ENCODE results near the gene PRKG1.
"Not testable (repeated sequence)": the region's sequence is repeated elsewhere in the genome, so short reads cannot be mapped to it uniquely, and the experiment has no call there.

The PRKG1 gene

GRCh38 chr10:51145375-51145774 lies 71.1 kb downstream of the PRKG1 start:
- 94% methylated on average over 6 of the region's 7 CpGs for WGBS
- Histone ChIP-seq H3K9me3 (ENCODE audit: insufficient read depth, low read depth, low read length) (no peaks in the 10 kb centered on the region), H3K4me1 (ENCODE audit: insufficient read depth, low read length) (no peaks in the 10 kb centered on the region), H3K4me3 (ENCODE audit: low read length) (no peak overlapping the region), H3K9ac (ENCODE audit: low read depth, low read length) (no peak overlapping the region), H3K27me3 (ENCODE audit: insufficient read depth, low read length) (no peaks in the 10 kb centered on the region), H3K36me3 (ENCODE audit: insufficient read depth, low read length) (no peaks in the 10 kb centered on the region), H3K27ac (ENCODE audit: low read depth, low read length) (no peak overlapping the region)

- Histone ChIP-seq H3K9me3 (ENCODE audit: insufficient read depth, low read depth, low read length) (no peaks in the 10 kb centered on the region), H3K9ac (ENCODE audit: low read depth, low read length) (no peak overlapping the region), H3K4me1 (ENCODE audit: insufficient read depth, low read length) (no peaks in the 10 kb centered on the region), H3K36me3 (ENCODE audit: insufficient read depth, low read length) (no peaks in the 10 kb centered on the region), H3K27ac (ENCODE audit: low read depth, low read length) (no peak overlapping the region), H3K27me3 (ENCODE audit: insufficient read depth, low read length) (no peaks in the 10 kb centered on the region), H3K4me3 (ENCODE audit: low read length) (no peak overlapping the region)
- 94% methylated on average over 2 of the region's 2 CpGs for WGBS
Measured at GRCh38 chr10:51147644-51148399, 73.5 kb downstream of the PRKG1 start.

- no peak overlapping the region for H3K9ac ChIP-seq (ENCODE audit: low read depth, low read length)
- H3K4me1 ChIP-seq (ENCODE audit: insufficient read depth, low read length), result peaks cover 4% of the 10 kb centered on the region; the same call in 1 of the 2 replicates
- 96% methylated on average over 4 of the region's 4 CpGs for WGBS
- H3K27me3 ChIP-seq (ENCODE audit: insufficient read depth, low read length), result no peaks in the 10 kb centered on the region
- H3K9me3 ChIP-seq (ENCODE audit: insufficient read depth, low read depth, low read length), result no peaks in the 10 kb centered on the region
- no peak overlapping the region for H3K27ac ChIP-seq (ENCODE audit: low read depth, low read length)
- H3K4me3 ChIP-seq (ENCODE audit: low read length), result no peak overlapping the region
- H3K36me3 ChIP-seq (ENCODE audit: insufficient read depth, low read length), result no peaks in the 10 kb centered on the region
Measured at GRCh38 chr10:51156926-51157325, 82.6 kb downstream of the PRKG1 start.

GRCh38 chr10:51158832-51159231 lies 84.5 kb downstream of the PRKG1 start:
- Histone ChIP-seq H3K4me1 (ENCODE audit: insufficient read depth, low read length) (peaks cover 10% of the 10 kb centered on the region), H3K9ac (ENCODE audit: low read depth, low read length) (no peak overlapping the region), H3K27me3 (ENCODE audit: insufficient read depth, low read length) (no peaks in the 10 kb centered on the region), H3K9me3 (ENCODE audit: insufficient read depth, low read depth, low read length) (peaks cover 4% of the 10 kb centered on the region; the same call in 1 of the 2 replicates), H3K4me3 (ENCODE audit: low read length) (no peak overlapping the region), H3K27ac (ENCODE audit: low read depth, low read length) (no peak overlapping the region), H3K36me3 (ENCODE audit: insufficient read depth, low read length) (no peaks in the 10 kb centered on the region)
- WGBS, result no CpG with 5 or more reads among the region's 3 CpGs

GRCh38 chr10:51159841-51160240 lies 85.6 kb downstream of the PRKG1 start:
- no peak overlapping the region for H3K27ac ChIP-seq (ENCODE audit: low read depth, low read length)
- peaks cover 10% of the 10 kb centered on the region for H3K4me1 ChIP-seq (ENCODE audit: insufficient read depth, low read length)
- H3K36me3 ChIP-seq (ENCODE audit: insufficient read depth, low read length), result no peaks in the 10 kb centered on the region
- H3K9ac ChIP-seq (ENCODE audit: low read depth, low read length), result no peak overlapping the region
- no peaks in the 10 kb centered on the region for H3K27me3 ChIP-seq (ENCODE audit: insufficient read depth, low read length)
- H3K9me3 ChIP-seq (ENCODE audit: insufficient read depth, low read depth, low read length), result peaks cover 4% of the 10 kb centered on the region; the same call in 1 of the 2 replicates
- WGBS, result 100% methylated on average over 1 of the region's 1 CpG
- H3K4me3 ChIP-seq (ENCODE audit: low read length), result no peak overlapping the region

- 33% methylated on average over 1 of the region's 1 CpG for WGBS
- no peak overlapping the region for H3K9ac ChIP-seq (ENCODE audit: low read depth, low read length)
- no peaks in the 10 kb centered on the region for H3K36me3 ChIP-seq (ENCODE audit: insufficient read depth, low read length)
- H3K27ac ChIP-seq (ENCODE audit: low read depth, low read length), result no peak overlapping the region
- no peaks in the 10 kb centered on the region for H3K27me3 ChIP-seq (ENCODE audit: insufficient read depth, low read length)
- no peak overlapping the region for H3K4me3 ChIP-seq (ENCODE audit: low read length)
- peaks cover 4% of the 10 kb centered on the region; the same call in 1 of the 2 replicates for H3K9me3 ChIP-seq (ENCODE audit: insufficient read depth, low read depth, low read length)
- peaks cover 10% of the 10 kb centered on the region for H3K4me1 ChIP-seq (ENCODE audit: insufficient read depth, low read length)
Measured at GRCh38 chr10:51162002-51162401, 87.7 kb downstream of the PRKG1 start.

- H3K36me3 ChIP-seq (ENCODE audit: insufficient read depth, low read length); H3K27ac ChIP-seq (ENCODE audit: low read depth, low read length); H3K9ac ChIP-seq (ENCODE audit: low read depth, low read length); H3K27me3 ChIP-seq (ENCODE audit: insufficient read depth, low read length); H3K9me3 ChIP-seq (ENCODE audit: insufficient read depth, low read depth, low read length); H3K4me3 ChIP-seq (ENCODE audit: low read length): not testable (repeated sequence)
- peaks cover 14% of the 10 kb centered on the region for H3K4me1 ChIP-seq (ENCODE audit: insufficient read depth, low read length)
- 94% methylated on average over 30 of the region's 30 CpGs for WGBS
Measured at GRCh38 chr10:51163380-51164049, 89.2 kb downstream of the PRKG1 start.

- no peak overlapping the region for H3K9ac ChIP-seq (ENCODE audit: low read depth, low read length)
- H3K27ac ChIP-seq (ENCODE audit: low read depth, low read length), result no peak overlapping the region; the same call in 1 of the 2 replicates
- peaks cover 15% of the 10 kb centered on the region for H3K4me1 ChIP-seq (ENCODE audit: insufficient read depth, low read length)
- no peaks in the 10 kb centered on the region for H3K27me3 ChIP-seq (ENCODE audit: insufficient read depth, low read length)
- no CpG with 5 or more reads among the region's 2 CpGs for WGBS
- H3K36me3 ChIP-seq (ENCODE audit: insufficient read depth, low read length), result no peaks in the 10 kb centered on the region
- no peak overlapping the region for H3K4me3 ChIP-seq (ENCODE audit: low read length)
- H3K9me3 ChIP-seq (ENCODE audit: insufficient read depth, low read depth, low read length), result no peaks in the 10 kb centered on the region
Measured at GRCh38 chr10:51168086-51168815, 94.0 kb downstream of the PRKG1 start.

GRCh38 chr10:51169111-51169510 lies 94.8 kb downstream of the PRKG1 start:
- Histone ChIP-seq H3K4me3 (ENCODE audit: low read length) (no peak overlapping the region), H3K4me1 (ENCODE audit: insufficient read depth, low read length) (peaks cover 15% of the 10 kb centered on the region), H3K9ac (ENCODE audit: low read depth, low read length) (no peak overlapping the region), H3K9me3 (ENCODE audit: insufficient read depth, low read depth, low read length) (no peaks in the 10 kb centered on the region), H3K36me3 (ENCODE audit: insufficient read depth, low read length) (no peaks in the 10 kb centered on the region), H3K27ac (ENCODE audit: low read depth, low read length) (no peak overlapping the region), H3K27me3 (ENCODE audit: insufficient read depth, low read length) (no peaks in the 10 kb centered on the region)
- WGBS, result 94% methylated on average over 1 of the region's 1 CpG

GRCh38 chr10:51170518-51171245 lies 96.4 kb downstream of the PRKG1 start:
- Histone ChIP-seq H3K36me3 (ENCODE audit: insufficient read depth, low read length) (no peaks in the 10 kb centered on the region), H3K27me3 (ENCODE audit: insufficient read depth, low read length) (no peaks in the 10 kb centered on the region), H3K27ac (ENCODE audit: low read depth, low read length) (no peak overlapping the region), H3K9ac (ENCODE audit: low read depth, low read length) (no peak overlapping the region), H3K4me3 (ENCODE audit: low read length) (no peak overlapping the region), H3K9me3 (ENCODE audit: insufficient read depth, low read depth, low read length) (no peaks in the 10 kb centered on the region), H3K4me1 (ENCODE audit: insufficient read depth, low read length) (peaks cover 15% of the 10 kb centered on the region)
- 95% methylated on average over 2 of the region's 2 CpGs for WGBS

Data from HUES64 (cell line).